ENCODE data around the gene LIPG.

- TF ChIP-seq BRD9 (IDR thresholded peaks at IDR 0.05; ENCODE audit: low read depth, partially characterized antibody), result no peak
- TF ChIP-seq CHD1 (IDR thresholded peaks at IDR 0.05; ENCODE audit: low read length), result no peak
- TF ChIP-seq CAMTA2 (CRISPR knock-in tag; conservative IDR thresholded peaks at IDR 0.05), result no peak
- TF ChIP-seq USF2 (CRISPR knock-in tag; IDR thresholded peaks at IDR 0.05), result no peak
- no peak for TF ChIP-seq RAD21 (CRISPR knock-in tag; conservative IDR thresholded peaks at IDR 0.05 in 1 of 2, IDR thresholded peaks at IDR 0.05 in 1 of 2)
- TF ChIP-seq ADNP (tag; IDR thresholded peaks at IDR 0.05), result no peak
- no peak for TF ChIP-seq RCOR1 (IDR thresholded peaks at IDR 0.05; ENCODE audit: borderline replicate concordance in 1 of 2, low read depth in 2 of 2, low read length in 2 of 2)
- TF ChIP-seq LEF1 (IDR thresholded peaks at IDR 0.05), result no peak
These were observed 3.2 kb downstream of the LIPG start for GRCh38 chr18:49565101-49565500.

All from K562 (cell line).